GM18526 (cell line): Measurements from ENCODE around the gene NR2C2.

Source experiments
- POLR2A ChIP-seq: IDR thresholded peaks from 3 replicates; pipeline ENCODE4 v1.6.1; 2011; ENCODE audit not compliant: insufficient read length; ENCODE audit errors: extremely low read depth

NR2C2 gene

GRCh38 chr3:15086699-15087098 lies 139.3 kb downstream of the NR2C2 start:
- no peak for TF ChIP-seq POLR2A

GRCh38 chr3:15089201-15089600 lies 141.8 kb downstream of the NR2C2 start:
- TF ChIP-seq POLR2A = no peak

- TF ChIP-seq POLR2A = no peak
Measured at GRCh38 chr3:15091575-15091974, 144.2 kb downstream of the NR2C2 start.

GRCh38 chr3:15092686-15093085 lies 145.3 kb downstream of the NR2C2 start:
- TF ChIP-seq POLR2A = no peak

- TF ChIP-seq POLR2A = no peak
Measured at GRCh38 chr3:15094187-15094875, 146.9 kb downstream of the NR2C2 start.

GRCh38 chr3:15096046-15096445 lies 148.7 kb downstream of the NR2C2 start:
- TF ChIP-seq POLR2A = no peak

GRCh38 chr3:15097891-15098290 lies 150.5 kb downstream of the NR2C2 start:
- no peak for TF ChIP-seq POLR2A
